ENCODE measurements around the gene CYSRT1. TPM values are rescaled to one million over a fixed set of nuclear protein-coding genes. Genes with fewer than 3 reads are reported as not detected.

CYSRT1 gene
- total RNA-seq, 6 experiments from 2014 or later = 0.20 to 1.2 (median 0.31) TPM; not detected in 1

- H3K4me1 ChIP-seq = peaks cover 0 to 16% (median 3%) of the 10 kb centered on the region in 4 donors
- H3K27me3 ChIP-seq = no peaks in the 10 kb centered on the region
- ATAC-seq (peak; percentile 81 to 90 (median 86)), DNase-seq (peak; percentile 94 to 96 (median 95))
- WGBS (ENCODE audit: insufficient coverage, low coverage, low lambda C conversion rate, missing lambda C conversion rate) = 0% methylated on average over 30 of the region's 105 CpGs
- no peaks in the 10 kb centered on the region for H3K9me3 ChIP-seq
- peaks cover 0 to 19% (median 0%) of the 10 kb centered on the region in 4 donors for H3K36me3 ChIP-seq
- TF ChIP-seq POLR2A (IDR thresholded peaks at IDR 0.05) = peak; percentile 71
- TF ChIP-seq, protein P1, sequence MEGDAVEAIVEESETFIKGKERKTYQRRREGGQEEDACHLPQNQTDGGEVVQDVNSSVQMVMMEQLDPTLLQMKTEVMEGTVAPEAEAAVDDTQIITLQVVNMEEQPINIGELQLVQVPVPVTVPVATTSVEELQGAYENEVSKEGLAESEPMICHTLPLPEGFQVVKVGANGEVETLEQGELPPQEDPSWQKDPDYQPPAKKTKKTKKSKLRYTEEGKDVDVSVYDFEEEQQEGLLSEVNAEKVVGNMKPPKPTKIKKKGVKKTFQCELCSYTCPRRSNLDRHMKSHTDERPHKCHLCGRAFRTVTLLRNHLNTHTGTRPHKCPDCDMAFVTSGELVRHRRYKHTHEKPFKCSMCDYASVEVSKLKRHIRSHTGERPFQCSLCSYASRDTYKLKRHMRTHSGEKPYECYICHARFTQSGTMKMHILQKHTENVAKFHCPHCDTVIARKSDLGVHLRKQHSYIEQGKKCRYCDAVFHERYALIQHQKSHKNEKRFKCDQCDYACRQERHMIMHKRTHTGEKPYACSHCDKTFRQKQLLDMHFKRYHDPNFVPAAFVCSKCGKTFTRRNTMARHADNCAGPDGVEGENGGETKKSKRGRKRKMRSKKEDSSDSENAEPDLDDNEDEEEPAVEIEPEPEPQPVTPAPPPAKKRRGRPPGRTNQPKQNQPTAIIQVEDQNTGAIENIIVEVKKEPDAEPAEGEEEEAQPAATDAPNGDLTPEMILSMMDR (IDR thresholded peaks at IDR 0.05) = peak in 1 of 4 donors; percentile 20
- peak within 1 kb of the TSS; percentile 36 to 70 (median 60) for H3K27ac ChIP-seq
- intact Hi-C loops (cut with DNase I) = no loop called here
- H3K4me3 ChIP-seq = peak within 1 kb of the TSS; percentile 97 to 100 (median 98)
Observed at GRCh38 chr9:137254624-137255447, 29.9 kb downstream of the CYSRT1 start, which contains the start of gene NELFB. TSS of gene NELFB (plus strand) at chr9:137255327.

DNA sequence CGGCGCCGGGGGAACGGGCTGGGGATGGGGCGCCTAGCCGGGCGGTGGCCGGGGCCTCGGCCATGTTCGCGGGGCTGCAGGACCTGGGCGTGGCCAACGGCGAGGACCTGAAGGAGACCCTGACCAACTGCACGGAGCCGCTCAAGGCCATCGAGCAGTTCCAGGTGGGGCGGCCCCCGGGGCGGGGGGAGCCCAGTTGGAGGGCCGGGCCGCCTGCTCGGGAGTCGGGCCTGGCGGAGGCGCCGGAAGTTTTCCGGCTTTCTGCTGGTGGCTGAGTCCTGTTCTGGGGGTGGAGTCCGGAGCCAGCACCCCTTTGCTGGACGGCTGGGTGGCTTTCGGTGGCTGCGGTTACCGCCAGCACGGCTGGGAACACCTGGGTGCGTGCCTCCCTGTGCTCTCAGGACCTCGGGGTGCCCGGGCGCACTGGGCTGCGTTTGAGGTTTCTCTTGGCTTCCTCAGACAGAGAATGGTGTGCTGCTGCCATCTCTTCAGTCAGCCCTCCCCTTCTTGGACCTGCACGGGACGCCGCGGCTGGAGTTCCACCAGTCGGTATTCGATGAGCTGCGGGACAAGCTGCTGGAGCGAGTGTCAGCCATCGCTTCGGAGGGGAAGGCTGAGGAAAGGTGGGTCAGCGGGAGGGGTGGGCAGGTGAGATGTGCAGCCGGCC, 30.6 kb downstream of the CYSRT1 start:
- DNase-seq (peak in 1 of 3 donors; percentile 73), ATAC-seq (peak in 3 of 4 donors; percentile 8 to 20 (median 14))
- peak overlapping the region; percentile 97 to 100 (median 98) for H3K4me3 ChIP-seq
- WGBS (ENCODE audit: insufficient coverage, low coverage, low lambda C conversion rate, missing lambda C conversion rate) = 3% methylated on average over 12 of the region's 51 CpGs
- no peaks in the 10 kb centered on the region for H3K27me3 ChIP-seq
- intact Hi-C loops (cut with DNase I) = no loop called here
- H3K36me3 ChIP-seq = peaks cover 0 to 19% (median 0%) of the 10 kb centered on the region in 4 donors
- peaks cover 0 to 16% (median 3%) of the 10 kb centered on the region in 4 donors for H3K4me1 ChIP-seq
- no peaks in the 10 kb centered on the region for H3K9me3 ChIP-seq
- peak overlapping the region; percentile 36 to 70 (median 54) for H3K27ac ChIP-seq
- no peak for TF ChIP-seq POLR2A (IDR thresholded peaks at IDR 0.05)
- TF ChIP-seq, protein P1 (IDR thresholded peaks at IDR 0.05) = no peak

- Histone ChIP-seq H3K27me3 (no peaks in the 10 kb centered on the region), H3K27ac (no peak overlapping the region), H3K36me3 (peaks cover 0 to 19% (median 0%) of the 10 kb centered on the region in 4 donors), H3K9me3 (no peaks in the 10 kb centered on the region), H3K4me3 (peak overlapping the region in 2 of 3 donors; percentile 97 to 100), H3K4me1 (peaks cover 0 to 16% (median 3%) of the 10 kb centered on the region in 4 donors)
- intact Hi-C loops (cut with DNase I) = no loop called here
- TF ChIP-seq, protein P1 (IDR thresholded peaks at IDR 0.05) = no peak
- no peak for TF ChIP-seq POLR2A (IDR thresholded peaks at IDR 0.05)
- DNase-seq (no peak), ATAC-seq (no peak)
- WGBS (ENCODE audit: insufficient coverage, low coverage, low lambda C conversion rate, missing lambda C conversion rate) = 79% methylated on average over 7 of the region's 15 CpGs
Observed at GRCh38 chr9:137256362-137256761, 31.4 kb downstream of the CYSRT1 start.

GRCh38 chr9:137256856-137257255, 31.9 kb downstream of the CYSRT1 start:
- H3K9me3 ChIP-seq = no peaks in the 10 kb centered on the region
- DNase-seq (no peak), ATAC-seq (no peak)
- no peak overlapping the region for H3K4me3 ChIP-seq
- no peak for TF ChIP-seq POLR2A (IDR thresholded peaks at IDR 0.05)
- TF ChIP-seq, protein P1 (IDR thresholded peaks at IDR 0.05) = no peak
- intact Hi-C loops (cut with DNase I) = no loop called here
- peaks cover 0 to 16% (median 3%) of the 10 kb centered on the region in 4 donors for H3K4me1 ChIP-seq
- no peaks in the 10 kb centered on the region for H3K27me3 ChIP-seq
- WGBS (ENCODE audit: insufficient coverage, low coverage, low lambda C conversion rate, missing lambda C conversion rate) = 78% methylated on average over 4 of the region's 15 CpGs
- no peak overlapping the region for H3K27ac ChIP-seq
- H3K36me3 ChIP-seq = peaks cover 0 to 19% (median 0%) of the 10 kb centered on the region in 4 donors
